ENCODE measurements around the gene LCE3D. TPM values are rescaled to one million over a fixed set of nuclear protein-coding genes. Genes with fewer than 3 reads are reported as not detected.

LCE3D gene
- total RNA-seq, 1 experiment from 2014 or later = not detected

GRCh38 chr1:152621993-152622392 is 41.7 kb upstream of the LCE3D start:
- TF ChIP-seq TCF7L2 (IDR thresholded peaks at IDR 0.05; ENCODE audit: low read depth, low read length) = no peak
- TF ChIP-seq REST (IDR thresholded peaks at IDR 0.05; ENCODE audit: insufficient read depth in 1 of 2, low read depth in 2 of 2, low read length in 1 of 2) = no peak
- TF ChIP-seq CTCF (IDR thresholded peaks at IDR 0.05) = no peak
- no peak for TF ChIP-seq POLR2AphosphoS5 (IDR thresholded peaks at IDR 0.05; ENCODE audit: low read depth, low read length)
- TF ChIP-seq SIN3A (IDR thresholded peaks at IDR 0.05; ENCODE audit: borderline replicate concordance, insufficient read depth, low read depth, low read length) = no peak
- CTCF ChIA-PET = no interaction called here
- ATAC-seq (no peak), DNase-seq (ENCODE audit: low read depth, low spot score) (no peak)
- no peaks in the 10 kb centered on the region for H3K4me1 ChIP-seq (ENCODE audit: control insufficient read depth, insufficient read depth, low read length)
- H3K27me3 ChIP-seq (ENCODE audit: control insufficient read depth, insufficient read depth, low read length) = no peaks in the 10 kb centered on the region
- POLR2A ChIA-PET = interaction anchor here (0.7 kb wide), 1 partner anchor 10 kb away, joined by 3 read pairs; no protein-coding TSS in a partner anchor
- no peaks in the 10 kb centered on the region for H3K9me3 ChIP-seq (ENCODE audit: control insufficient read depth, insufficient read depth, low read depth, low read length)
- H3K27ac ChIP-seq (ENCODE audit: low read length) = no peak overlapping the region
- in situ Hi-C loops (cut with HindIII; ENCODE audit: low pct_unique_long_range_greater_than_20kb, low sequenced_read_pairs) = no loop called here
- intact Hi-C loops (cut with micrococcal nuclease; ENCODE audit: unreplicated experiment) = no loop called here
- no TSS peak for BruUV-seq (replicated peaks)
- H3K4me3 ChIP-seq (ENCODE audit: low read depth in 2 of 2, low read length in 2 of 2) = no peak overlapping the region
- no peaks in the 10 kb centered on the region for H3K36me3 ChIP-seq (ENCODE audit: control insufficient read depth, insufficient read depth, low read length)

GRCh38 chr1:152613511-152613910 is 33.2 kb upstream of the LCE3D start, which contains the start of gene LCE3B:
LCE3B (plus strand) TSS chr1:152613811; CDS start chr1:152613811, 0 bp downstream.
- ATAC-seq = no peak
- no peak for DNase-seq (ENCODE audit: low read depth, low spot score)
- Histone ChIP-seq H3K9me3 (ENCODE audit: control insufficient read depth, insufficient read depth, low read depth, low read length) (no peaks in the 10 kb centered on the region), H3K27me3 (ENCODE audit: control insufficient read depth, insufficient read depth, low read length) (no peaks in the 10 kb centered on the region), H3K4me1 (ENCODE audit: control insufficient read depth, insufficient read depth, low read length) (no peaks in the 10 kb centered on the region), H3K27ac (ENCODE audit: low read length) (no peak within 1 kb of the TSS), H3K36me3 (ENCODE audit: control insufficient read depth, insufficient read depth, low read length) (no peaks in the 10 kb centered on the region), H3K4me3 (ENCODE audit: low read depth in 2 of 2, low read length in 2 of 2) (no peak within 1 kb of the TSS)
- TF ChIP-seq POLR2AphosphoS5 (IDR thresholded peaks at IDR 0.05; ENCODE audit: low read depth, low read length) (no peak), REST (IDR thresholded peaks at IDR 0.05; ENCODE audit: insufficient read depth in 1 of 2, low read depth in 2 of 2, low read length in 1 of 2) (no peak), SIN3A (IDR thresholded peaks at IDR 0.05; ENCODE audit: borderline replicate concordance, insufficient read depth, low read depth, low read length) (no peak), TCF7L2 (IDR thresholded peaks at IDR 0.05; ENCODE audit: low read depth, low read length) (no peak), CTCF (IDR thresholded peaks at IDR 0.05) (no peak)
- CTCF ChIA-PET = no interaction called here
- BruUV-seq (replicated peaks) = no TSS peak
- intact Hi-C loops (cut with micrococcal nuclease; ENCODE audit: unreplicated experiment) (no loop called here), in situ Hi-C loops (cut with HindIII; ENCODE audit: low pct_unique_long_range_greater_than_20kb, low sequenced_read_pairs) (no loop called here)
- POLR2A ChIA-PET = no interaction called here

Data from Panc1 (cell line).